ENCODE results near the gene DPP6.

The DPP6 gene

DNA sequence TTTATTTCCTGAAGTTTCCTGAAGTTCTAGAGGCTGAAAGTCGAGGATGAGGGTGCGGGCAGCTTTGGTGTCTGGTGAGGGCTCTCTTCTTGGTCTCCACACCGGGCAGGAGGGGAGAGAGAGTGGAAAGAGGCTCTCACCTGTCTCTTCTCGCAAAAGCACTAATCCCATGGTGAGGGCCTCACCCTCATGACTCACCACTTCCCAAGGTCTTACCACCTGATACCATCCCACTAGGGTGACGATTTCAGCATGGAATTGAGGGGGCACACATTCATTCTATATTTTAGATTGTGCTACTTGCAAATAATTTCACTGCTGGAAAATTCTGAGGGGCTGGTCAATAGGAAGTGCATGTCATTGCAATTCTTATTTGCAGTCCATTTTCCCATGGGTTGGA is 292.9 kb downstream of the DPP6 start:
- no peak for DNase-seq

DNA sequence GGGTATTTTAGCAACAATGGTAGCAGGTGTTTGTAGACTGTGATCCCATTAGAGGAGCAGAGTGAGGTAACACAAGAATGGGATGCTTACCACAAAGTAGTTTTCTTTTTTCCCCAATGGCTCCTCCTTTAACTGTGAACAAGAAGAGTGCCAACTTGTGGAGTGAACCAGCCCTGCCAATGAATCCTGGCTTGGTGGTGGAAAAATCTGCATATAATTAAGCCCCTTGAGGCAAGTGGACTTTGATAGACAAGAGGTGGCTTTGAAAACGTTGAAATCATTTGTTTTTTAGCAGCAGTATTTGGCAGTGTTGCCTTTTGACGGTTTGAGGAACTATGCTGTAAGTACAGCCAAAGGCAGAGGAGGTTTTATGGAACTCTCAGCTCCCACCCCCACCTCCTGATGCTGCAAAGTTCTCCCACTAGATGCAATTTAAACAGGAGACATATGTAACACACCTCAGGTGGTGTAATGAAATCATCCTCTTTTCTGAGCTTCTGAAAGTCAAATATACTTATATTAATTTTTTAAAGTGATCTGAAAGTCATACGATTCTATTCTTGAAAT is 295.6 kb downstream of the DPP6 start:
- no peak for DNase-seq

GRCh38 chr7:154350892-154351291 is 298.7 kb downstream of the DPP6 start:
- no peak for DNase-seq

- no peak for DNase-seq
Observed at GRCh38 chr7:154353355-154353767, 301.2 kb downstream of the DPP6 start.

DNA sequence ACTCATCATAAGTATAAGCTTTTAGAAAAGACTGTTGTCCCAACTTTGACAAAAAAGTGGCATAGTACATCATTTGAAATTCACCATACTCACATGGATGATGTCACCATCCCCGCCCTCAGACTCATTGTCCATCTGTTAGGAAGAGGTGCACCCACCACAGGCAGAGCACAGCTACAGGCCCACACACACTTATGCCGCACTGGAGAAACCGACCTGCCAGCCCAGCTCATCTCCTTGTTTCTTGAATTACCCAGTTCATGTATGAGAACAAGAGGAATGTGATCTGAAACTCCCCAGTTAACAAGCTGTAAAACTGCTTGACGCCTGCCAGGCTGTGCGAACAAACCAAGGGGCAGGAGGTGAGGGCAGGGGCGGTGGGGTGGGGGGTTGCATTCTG is 312.0 kb downstream of the DPP6 start:
- DNase-seq: no peak

DNA sequence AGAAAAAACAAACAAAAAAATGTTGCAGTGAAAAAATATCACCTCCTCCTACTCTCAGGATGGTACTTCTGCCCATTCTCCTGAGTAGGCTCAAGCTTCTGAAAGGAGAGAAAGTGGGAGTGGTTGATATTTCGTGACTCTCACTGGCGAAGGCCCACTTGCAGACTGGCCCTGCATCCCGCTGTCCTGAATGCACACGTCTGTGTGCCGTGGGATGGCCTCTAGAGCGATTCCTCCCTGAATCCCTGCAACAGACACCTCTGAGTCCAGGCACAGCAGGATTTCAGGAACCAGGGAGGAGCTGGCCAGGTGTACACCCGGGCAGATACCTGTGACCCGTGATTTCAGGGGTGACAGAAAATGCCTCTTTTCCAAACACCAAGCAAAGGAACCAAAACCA is 319.2 kb downstream of the DPP6 start:
- no peak for DNase-seq

DNA sequence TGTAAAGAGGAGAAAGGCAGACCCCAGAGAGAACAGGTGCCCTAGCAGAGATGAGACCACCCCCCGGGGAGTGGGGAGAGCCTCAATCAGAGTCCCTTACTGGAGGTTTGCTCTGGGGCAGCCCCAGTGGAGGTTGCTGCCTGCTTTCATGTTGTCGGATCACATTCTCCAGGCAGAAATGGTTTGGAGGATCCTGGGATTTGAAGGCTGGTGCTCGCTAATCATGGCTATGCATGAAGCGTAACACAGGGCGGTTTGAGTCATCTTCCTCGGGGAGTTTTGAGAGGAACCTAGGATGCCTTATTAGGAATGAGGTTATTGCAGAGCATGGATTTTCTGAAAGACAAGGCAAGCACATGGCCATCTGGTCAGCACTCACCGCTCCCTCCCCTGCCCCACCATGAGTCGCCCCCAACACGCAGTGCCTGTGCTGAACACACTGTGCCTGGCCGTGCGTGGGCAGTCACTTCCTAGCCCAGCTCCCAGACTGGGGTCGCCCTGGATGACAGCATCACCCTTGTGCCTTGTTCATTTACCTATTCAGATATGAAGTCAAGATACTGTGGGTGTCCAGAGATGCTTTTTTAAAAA is 319.9 kb downstream of the DPP6 start:
- no peak for DNase-seq

- no peak for DNase-seq
Observed at GRCh38 chr7:154373956-154374355, 321.8 kb downstream of the DPP6 start.

DNA sequence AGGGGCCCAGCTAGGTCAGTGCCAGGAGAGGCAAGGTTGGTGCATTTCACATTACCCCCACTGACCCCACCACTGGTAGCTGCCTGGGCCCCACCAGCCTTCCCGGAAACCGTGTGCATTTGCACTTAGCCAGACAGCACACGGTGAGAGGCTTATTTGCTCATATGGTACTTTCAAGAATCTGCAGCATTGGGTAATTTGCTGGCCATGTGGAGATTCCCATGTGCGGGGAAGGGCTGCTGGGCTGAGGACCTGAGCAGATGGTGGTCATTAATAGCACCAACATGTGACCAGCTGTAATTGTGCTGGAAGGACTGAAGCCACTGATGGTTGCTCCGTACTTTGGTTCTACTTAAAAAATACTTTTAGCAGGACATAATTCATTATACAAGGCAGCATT is 323.8 kb downstream of the DPP6 start:
- DNase-seq: no peak

DNA sequence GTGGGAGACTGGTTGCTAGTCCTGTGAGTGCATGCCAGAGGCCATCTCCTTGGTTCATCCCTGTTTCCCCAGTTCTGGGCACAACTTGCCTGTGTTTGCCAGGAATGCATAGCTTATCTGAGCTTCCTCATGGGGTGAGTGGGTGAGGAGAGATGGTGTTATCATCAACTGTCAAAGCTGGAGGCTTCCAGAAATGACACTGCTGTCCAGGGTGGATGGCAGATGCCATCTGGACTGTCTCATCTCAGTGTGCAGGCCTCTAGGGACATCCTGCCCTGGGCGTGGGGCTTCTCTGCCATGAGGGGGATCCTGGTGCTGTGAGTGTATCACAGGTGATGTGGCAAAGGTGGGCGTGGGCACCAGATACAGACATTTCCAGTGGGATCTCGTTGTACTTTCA is 328.6 kb downstream of the DPP6 start:
- no peak for DNase-seq

GRCh38 chr7:154383045-154383444 is 330.8 kb downstream of the DPP6 start:
- DNase-seq: no peak

GRCh38 chr7:154385214-154385613 is 333.0 kb downstream of the DPP6 start:
- DNase-seq: no peak

- DNase-seq: no peak
Observed at GRCh38 chr7:154387252-154387651, 335.1 kb downstream of the DPP6 start.

- no peak for DNase-seq
Observed at GRCh38 chr7:154388412-154388811, 336.2 kb downstream of the DPP6 start.

- DNase-seq: no peak
Observed at GRCh38 chr7:154388999-154389398, 336.8 kb downstream of the DPP6 start.

DNA sequence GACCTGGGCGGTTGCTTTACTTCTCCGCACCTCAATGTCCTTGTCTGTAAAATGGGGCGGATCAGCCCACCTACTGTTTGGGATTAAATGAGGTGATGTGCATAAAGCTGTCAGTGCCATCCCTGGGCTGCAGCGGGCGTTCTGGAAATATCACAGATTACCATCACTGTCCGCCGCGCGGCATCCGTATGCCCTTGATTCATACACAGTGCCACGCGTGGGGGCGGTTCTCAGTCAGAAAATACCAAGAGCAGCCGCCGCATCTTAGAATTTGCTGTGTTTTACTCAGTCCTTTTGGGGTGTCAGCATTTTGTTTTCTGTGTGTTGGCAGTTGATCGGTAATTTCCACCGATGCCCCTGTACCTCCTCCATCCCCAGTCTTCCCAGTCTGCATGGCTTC is 338.8 kb downstream of the DPP6 start:
- DNase-seq: no peak

DNA sequence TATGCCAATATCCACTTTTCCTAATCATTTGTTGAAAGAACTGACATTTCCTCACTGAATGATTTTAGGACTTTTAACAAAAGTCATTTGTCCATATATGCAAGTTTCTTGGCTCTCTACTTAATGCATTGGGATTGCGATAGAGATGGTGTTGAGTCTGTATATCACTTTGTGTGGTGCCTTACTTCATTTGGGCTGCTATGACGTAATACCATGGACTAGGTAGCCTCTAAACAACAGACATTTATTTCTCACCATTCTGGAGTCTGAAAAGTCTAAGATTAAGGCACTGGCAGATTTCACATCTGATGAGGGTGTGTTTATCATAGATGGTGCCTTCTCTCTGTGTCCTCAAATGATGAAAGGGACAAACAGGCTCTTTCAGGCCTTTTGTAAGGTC is 342.6 kb downstream of the DPP6 start:
- DNase-seq: no peak

- no peak for DNase-seq
Observed at GRCh38 chr7:154406312-154406711, 354.1 kb downstream of the DPP6 start.

GRCh38 chr7:154409703-154410311 is 357.6 kb downstream of the DPP6 start:
- no peak for DNase-seq

- DNase-seq: no peak
Observed at GRCh38 chr7:154412105-154412504, 359.9 kb downstream of the DPP6 start.

DNA sequence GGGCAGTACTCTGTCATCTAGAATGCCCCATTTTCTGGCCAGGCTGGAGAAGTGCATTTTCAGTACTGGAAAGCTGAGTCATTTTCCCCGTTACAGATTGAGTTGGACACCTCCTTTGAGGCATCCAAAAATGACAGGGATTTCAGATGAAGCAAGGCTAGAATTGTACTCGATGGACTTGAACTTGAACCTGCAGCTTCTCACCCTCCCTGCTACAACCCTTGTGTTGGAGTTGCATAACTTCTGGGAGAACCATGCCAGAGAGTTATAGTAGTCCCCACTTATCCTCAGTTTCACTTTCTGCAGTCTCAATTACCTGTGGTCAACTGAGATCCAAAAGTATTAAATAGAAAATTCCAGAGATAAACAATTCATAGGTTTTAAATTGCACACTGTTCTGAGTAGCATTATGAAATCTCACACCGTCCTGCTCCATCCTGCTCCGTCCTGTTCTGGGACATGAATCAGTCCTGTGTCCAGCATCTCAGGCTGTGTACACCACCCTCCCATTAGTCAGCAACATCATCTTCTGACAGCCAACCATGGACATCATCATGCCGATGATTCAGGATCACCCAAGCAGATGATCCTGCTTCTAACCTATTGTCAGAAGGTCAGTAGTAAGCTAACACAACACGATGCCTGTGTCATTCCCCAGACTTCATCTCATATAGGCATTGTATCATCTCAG is 363.7 kb downstream of the DPP6 start:
- no peak for DNase-seq

- no peak for DNase-seq
Observed at GRCh38 chr7:154416714-154417113, 364.5 kb downstream of the DPP6 start.

- no peak for DNase-seq
Observed at GRCh38 chr7:154419344-154419743, 367.1 kb downstream of the DPP6 start.

DNA sequence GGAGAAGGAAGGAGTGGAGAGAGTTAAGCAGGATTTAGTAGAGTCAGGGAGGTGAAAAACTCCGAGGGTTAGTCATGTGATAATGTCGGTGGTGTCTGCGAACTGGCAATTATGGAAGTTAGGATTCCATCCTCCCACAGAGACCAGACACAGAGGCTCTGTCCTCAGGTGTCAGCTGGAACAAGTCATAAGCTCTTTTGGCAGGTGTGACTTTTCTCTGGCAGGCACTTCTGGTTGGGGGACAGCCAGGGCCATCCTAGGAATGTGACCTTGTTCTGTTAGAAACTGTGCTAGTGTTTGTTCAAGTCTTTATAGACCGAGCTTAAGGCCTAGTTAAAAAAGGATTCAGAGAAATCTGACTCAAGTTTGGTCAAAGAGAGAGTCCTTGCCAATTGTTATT is 371.0 kb downstream of the DPP6 start:
- DNase-seq: no peak
